Right ventricle myocardium inferior (tissue), 1 donor: ENCODE results near the gene VPS18. TPM values are rescaled to one million over a fixed set of nuclear protein-coding genes. Genes with fewer than 3 reads are reported as not detected.
"Not testable (repeated sequence)": the region's sequence is repeated elsewhere in the genome, so short reads cannot be mapped to it uniquely, and the experiment has no call there.

Source experiments
- ATAC-seq: fragments of 200-7000 bp; cut with Tn5 transposase; one replicate; pipeline ENCODE4 v1.9.1; 2020; ENCODE audit warnings: mild to moderate bottlenecking, moderate library complexity
- DNase-seq: peaks from one replicate; pipeline ENCODE4 v3.0.0; 2021; ENCODE audit errors: missing footprints
- intact Hi-C: fragments of 100-400 bp; cut with DNase I; formaldehyde crosslinking; loops from one replicate; pipeline ENCODE4 v1.11.0; 2022
- long read RNA-seq: library from polyadenylated mRNA; unstranded; transcript quantifications from one replicate; pipeline ENCODE4 v2.0.0, GENCODE V29; 2021
- total RNA-seq: library from RNA; stranded (reverse); fragmentation: NEBNext Ultra II Directional; extraction: Animal tissue kit (Norgen Biotek cat#: 25700); gene quantifications from one replicate; pipeline ENCODE4 v1.2.1, GENCODE V29; 2021
- donor health status: DM: no; HTN: yes; CAD: no; lungs with severe emphysema.

Gene VPS18
- total RNA-seq: 20.6 TPM
- long read RNA-seq, transcript VPS18-201 (5 exons, 3,895 nt): major isoform, 30 of 41 reads
- long read RNA-seq, partial matches to known transcripts: 5 of 41 reads
- long read RNA-seq, other reads (novel, unspliced or antisense): 6 of 41 reads

GRCh38 chr15:40893733-40894680, at the start of gene VPS18:
Gene VPS18, plus strand, starts transcription at chr15:40894450. Its CDS starts 319 bp downstream, at chr15:40894769.
- intact Hi-C loops: loop anchor here (1.0 to 10.0 kb wide), 6 partner anchors 34 to 379 kb away; partner anchors contain the start of gene KNL1
- DNase-seq: peak; percentile 99
- ATAC-seq: peak; percentile 98

GRCh38 chr15:40844696-40845030, 49.6 kb upstream of the VPS18 start:
- no peak for ATAC-seq

GRCh38 chr15:40845036-40845435, 49.2 kb upstream of the VPS18 start:
- DNase-seq (no peak), ATAC-seq (no peak)
- intact Hi-C loops: no loop called here

More at GRCh38 chr15:40844696-40845030, 49.6 kb upstream of the VPS18 start:
- DNase-seq: peak; percentile 76
- intact Hi-C loops: no loop called here

- ATAC-seq (no peak), DNase-seq (no peak)
- intact Hi-C loops: no loop called here
Observed at GRCh38 chr15:40845511-40846284, 48.6 kb upstream of the VPS18 start.

- no peak for ATAC-seq
- DNase-seq: no peak
- intact Hi-C loops: no loop called here
Observed at GRCh38 chr15:40846841-40847222, 47.4 kb upstream of the VPS18 start.

- DNase-seq: peak; percentile 81
- intact Hi-C loops: no loop called here
- peak; percentile 77 for ATAC-seq
Observed at GRCh38 chr15:40847223-40847961, 46.9 kb upstream of the VPS18 start.

- ATAC-seq (no peak), DNase-seq (no peak)
- intact Hi-C loops: no loop called here
Observed at GRCh38 chr15:40850576-40851112, 43.6 kb upstream of the VPS18 start.

GRCh38 chr15:40852529-40852928, 41.7 kb upstream of the VPS18 start:
- ATAC-seq: no peak
- DNase-seq: no peak
- intact Hi-C loops: no loop called here

- intact Hi-C loops: no loop called here
- DNase-seq: no peak
- ATAC-seq: no peak
Observed at GRCh38 chr15:40853241-40853890, 40.9 kb upstream of the VPS18 start.

- intact Hi-C loops: no loop called here
- ATAC-seq (no peak), DNase-seq (no peak)
Observed at GRCh38 chr15:40854161-40854560, 40.1 kb upstream of the VPS18 start.

- no peak for ATAC-seq
- no peak for DNase-seq
- intact Hi-C loops: loop anchor here (2.0 kb wide), 1 partner anchor 39 kb away; the partner anchor contains the start of gene VPS18
Observed at GRCh38 chr15:40855706-40856234, 38.5 kb upstream of the VPS18 start.

GRCh38 chr15:40856746-40857145, 37.5 kb upstream of the VPS18 start:
- DNase-seq (no peak), ATAC-seq (no peak)
- intact Hi-C loops: loop anchor here (2.0 kb wide), 1 partner anchor 38 kb away; the partner anchor contains the start of gene VPS18

- ATAC-seq: peak; percentile 85
- intact Hi-C loops: loop anchor here (2.0 kb wide), 2 partner anchors 37 to 329 kb away; partner anchors contain the start of gene VPS18
- DNase-seq: peak; percentile 87
Observed at GRCh38 chr15:40857601-40858341, 36.5 kb upstream of the VPS18 start.

- intact Hi-C loops: loop anchor here (2.0 kb wide), 1 partner anchor 328 kb away; no protein-coding TSS in a partner anchor
- no peak for DNase-seq
- no peak for ATAC-seq
Observed at GRCh38 chr15:40858706-40859105, 35.5 kb upstream of the VPS18 start.

GRCh38 chr15:40859206-40859851, 34.9 kb upstream of the VPS18 start:
- intact Hi-C loops: loop anchor here (2.0 kb wide), 1 partner anchor 327 kb away; no protein-coding TSS in a partner anchor
- peak; percentile 58 for ATAC-seq
- DNase-seq: no peak

GRCh38 chr15:40861147-40861546, 33.1 kb upstream of the VPS18 start:
- ATAC-seq, intact Hi-C loops, DNase-seq: not testable (repeated sequence)
